Stimulated activated CD4-positive, alpha-beta T cell treated with anti-CD3 and anti-CD28 coated beads, Interleukin-15, amount 100 ng/mL, for 24 hours (primary cell): ENCODE data around the gene SPTBN1.

ENCODE experiments used
- DNase-seq: peaks from one replicate; pipeline ENCODE4 v3.0.0-alpha.2; 2020

SPTBN1 gene

DNA sequence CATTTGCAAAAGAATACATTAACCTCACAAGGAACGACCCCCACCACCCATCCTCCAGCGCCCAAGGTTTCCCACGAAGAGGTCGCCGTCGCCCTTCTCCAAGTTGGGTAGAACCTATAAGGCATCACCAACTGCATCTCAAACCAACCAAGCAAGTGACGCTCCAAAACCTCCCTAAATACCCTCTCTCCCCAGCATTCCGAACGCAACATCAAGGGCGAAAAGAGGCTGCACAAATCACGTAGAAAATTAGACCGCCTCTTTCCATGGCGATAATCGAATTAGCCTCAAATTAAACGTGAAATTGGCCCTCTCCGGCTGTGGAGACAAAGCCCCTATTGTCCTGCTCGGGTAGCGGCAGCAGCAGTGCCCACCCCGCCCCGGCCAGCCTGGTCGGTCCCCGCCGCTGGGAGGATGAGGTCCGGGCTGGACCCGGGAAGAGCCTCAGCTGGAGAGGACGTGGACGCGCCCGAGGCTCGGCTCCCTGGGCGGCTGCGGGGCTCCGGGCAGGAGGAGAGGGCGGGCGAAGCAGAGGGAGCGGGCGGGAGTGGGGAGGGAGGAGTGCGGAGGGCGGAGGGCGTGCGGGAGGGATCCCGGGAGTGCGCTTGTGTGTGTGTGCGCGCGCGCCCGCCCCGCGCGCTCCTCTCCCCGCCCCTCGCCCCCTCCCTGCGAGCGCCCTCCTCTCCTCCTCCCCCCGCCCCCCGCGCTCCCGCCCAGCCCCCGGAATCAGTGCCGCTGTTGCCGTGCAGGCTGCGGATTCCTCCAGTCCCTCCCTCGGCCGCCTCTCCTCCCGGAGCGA, at the start of gene SPTBN1:
SPTBN1 (plus strand) TSS at position 765 of the 799 bp plus-strand sequence. CDS start 70,092 bp downstream, outside the sequence.
- DNase-seq, result peak; percentile 48

DNA sequence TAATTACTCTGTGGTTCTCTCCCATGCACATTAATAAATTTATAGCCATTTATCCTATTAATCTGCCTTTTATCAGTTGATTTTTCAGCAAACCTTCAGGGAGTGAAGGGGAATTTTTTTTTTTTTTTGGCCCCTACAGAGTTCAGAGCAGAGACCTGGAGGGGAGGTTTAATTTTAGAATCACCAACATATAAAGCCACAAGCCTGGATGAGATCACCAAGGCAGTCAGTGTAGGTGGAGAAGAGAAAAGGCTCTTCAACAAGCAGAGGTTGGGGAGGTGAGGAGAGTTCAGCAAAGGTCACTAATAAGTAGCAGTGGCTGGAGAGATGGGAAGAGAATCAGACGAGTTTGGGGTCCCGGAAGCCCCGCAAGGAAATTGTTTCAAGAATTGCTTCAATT, 48.4 kb upstream of the SPTBN1 start:
- no peak for DNase-seq

DNA sequence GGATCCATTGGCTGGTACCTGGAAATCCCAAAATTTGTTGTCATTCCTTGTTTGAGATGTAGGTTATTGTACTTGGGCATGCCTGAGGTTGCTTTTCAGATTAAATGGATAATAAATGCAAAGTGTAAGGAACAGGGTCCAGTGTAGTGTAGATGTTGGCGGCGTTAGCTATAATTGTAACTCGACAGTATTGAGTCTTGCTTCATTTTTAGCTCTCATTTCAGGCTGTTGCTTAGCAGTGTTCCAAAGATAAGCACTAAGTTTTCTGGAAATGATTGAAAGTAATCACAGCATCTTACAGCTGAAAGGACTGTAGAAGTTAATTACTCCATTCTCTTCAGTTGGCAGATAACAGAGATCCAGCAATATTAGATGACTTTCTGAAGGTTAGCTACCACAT, 47.8 kb upstream of the SPTBN1 start:
- DNase-seq, result no peak

- no peak for DNase-seq
Measured at GRCh38 chr2:54409752-54410151, 46.4 kb upstream of the SPTBN1 start.

- no peak for DNase-seq
Measured at GRCh38 chr2:54411801-54412354, 44.2 kb upstream of the SPTBN1 start.

DNA sequence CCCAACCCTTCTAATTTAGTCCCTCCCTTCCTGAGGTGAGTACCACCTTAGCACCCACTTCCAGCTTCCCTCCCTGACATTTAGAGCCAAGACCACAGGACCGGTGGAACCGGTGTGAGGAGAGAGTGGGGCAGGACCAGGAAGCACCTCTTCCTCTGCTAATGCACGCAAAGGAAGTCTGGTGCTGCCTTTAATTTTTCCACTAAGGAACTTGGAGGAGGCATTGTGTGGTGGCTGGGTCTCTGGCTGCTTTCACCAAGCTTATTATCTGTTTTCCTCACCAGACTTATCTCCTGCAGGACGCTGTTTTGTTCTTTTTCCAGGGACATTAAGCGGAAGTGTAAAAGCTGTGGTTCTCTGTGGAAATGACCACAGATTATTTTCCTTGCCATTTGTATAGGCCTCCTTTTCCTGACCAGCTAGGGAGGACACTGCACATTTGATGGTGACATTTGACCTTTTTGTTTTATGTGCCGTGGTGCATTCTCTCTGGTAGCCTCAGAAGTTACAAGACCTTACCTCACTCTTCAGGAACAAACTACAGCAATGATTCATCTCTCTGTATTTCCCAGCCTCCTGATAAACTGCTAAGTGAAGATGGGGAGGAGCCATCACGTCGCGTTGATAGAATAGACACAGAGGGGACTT, 39.8 kb upstream of the SPTBN1 start:
- DNase-seq, result no peak

DNA sequence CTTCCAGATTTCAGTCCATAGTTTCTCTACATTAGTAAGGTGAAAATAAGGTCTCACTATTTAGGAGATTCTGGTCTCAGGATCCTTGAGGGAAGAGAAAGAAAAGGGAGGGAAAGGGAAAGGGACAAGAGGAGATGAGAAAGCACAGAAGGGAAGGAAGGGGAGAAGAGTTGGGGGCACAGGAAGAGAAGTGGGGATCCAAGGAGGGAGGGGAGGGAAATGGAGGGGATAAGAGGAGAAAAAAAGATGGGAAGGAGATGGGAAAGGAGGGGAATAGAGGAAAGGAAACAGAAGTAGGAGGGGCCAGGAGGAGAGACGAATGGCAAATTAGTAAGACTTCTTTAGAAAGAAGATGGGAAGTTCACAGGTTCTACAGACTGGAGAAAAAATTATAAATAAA, 39.2 kb upstream of the SPTBN1 start:
- DNase-seq, result no peak

- no peak for DNase-seq
Measured at GRCh38 chr2:54417577-54417976, 38.5 kb upstream of the SPTBN1 start.

GRCh38 chr2:54419388-54419787, 36.7 kb upstream of the SPTBN1 start:
- DNase-seq, result no peak

DNA sequence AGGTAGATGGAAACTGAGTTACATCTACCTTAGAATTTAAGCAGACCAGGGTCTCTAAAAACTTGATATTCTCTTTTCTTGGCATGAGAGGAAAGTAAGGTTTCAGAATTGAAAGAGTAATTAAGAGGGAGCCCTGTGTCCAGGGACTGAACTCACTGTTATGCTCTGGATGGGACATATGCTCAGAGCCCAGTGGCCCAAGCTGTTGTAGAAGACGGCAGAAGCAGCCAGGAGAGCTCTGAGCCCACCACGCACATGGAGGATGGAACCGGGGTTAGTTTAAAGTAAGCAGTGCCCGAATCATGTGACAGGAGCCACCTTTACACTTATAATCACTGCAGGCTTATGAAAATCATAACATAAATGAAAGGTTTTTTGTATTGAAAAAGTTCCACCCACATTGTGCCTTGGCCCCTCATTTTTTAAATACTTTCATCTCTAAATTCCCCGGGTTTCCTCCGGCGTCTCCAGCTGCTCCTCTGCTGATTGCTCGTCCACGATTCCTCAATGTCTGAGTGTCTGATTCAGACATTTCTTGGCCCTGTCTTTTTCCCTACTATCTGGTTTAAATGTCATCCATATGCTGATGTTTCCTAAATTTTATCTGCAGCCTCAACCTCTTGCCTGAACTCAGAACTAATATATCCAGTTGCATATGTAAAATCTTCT, 36.1 kb upstream of the SPTBN1 start:
- DNase-seq, result no peak

- DNase-seq, result no peak
Measured at GRCh38 chr2:54420524-54421172, 35.5 kb upstream of the SPTBN1 start.

DNA sequence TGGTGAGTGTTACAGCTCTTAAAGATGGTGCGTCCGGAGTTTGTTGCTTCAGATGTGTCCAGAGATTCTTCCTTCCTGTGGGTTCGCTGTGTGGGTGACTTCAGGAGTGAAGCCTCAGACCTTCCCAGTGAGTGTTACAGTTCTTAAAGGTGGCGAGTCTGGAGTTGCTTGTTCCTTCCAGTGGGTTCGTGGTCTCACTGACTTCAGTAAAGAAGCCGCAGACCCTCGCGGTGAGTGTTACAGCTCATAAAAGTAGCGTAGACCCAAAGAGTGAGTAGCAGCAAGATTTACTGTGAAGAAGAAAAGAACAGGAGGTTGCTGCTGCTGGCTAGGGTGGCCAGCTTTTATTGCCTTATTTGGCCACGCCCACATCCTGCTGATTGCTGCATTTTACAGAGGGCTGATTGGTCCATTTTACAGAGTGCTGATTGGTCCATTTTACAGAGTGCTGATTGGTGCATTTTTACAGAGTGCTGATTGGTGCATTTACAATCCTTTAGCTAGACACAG, 34.0 kb upstream of the SPTBN1 start:
- DNase-seq, result peak; percentile 43

- no peak for DNase-seq
Measured at GRCh38 chr2:54423213-54423612, 32.9 kb upstream of the SPTBN1 start.

DNA sequence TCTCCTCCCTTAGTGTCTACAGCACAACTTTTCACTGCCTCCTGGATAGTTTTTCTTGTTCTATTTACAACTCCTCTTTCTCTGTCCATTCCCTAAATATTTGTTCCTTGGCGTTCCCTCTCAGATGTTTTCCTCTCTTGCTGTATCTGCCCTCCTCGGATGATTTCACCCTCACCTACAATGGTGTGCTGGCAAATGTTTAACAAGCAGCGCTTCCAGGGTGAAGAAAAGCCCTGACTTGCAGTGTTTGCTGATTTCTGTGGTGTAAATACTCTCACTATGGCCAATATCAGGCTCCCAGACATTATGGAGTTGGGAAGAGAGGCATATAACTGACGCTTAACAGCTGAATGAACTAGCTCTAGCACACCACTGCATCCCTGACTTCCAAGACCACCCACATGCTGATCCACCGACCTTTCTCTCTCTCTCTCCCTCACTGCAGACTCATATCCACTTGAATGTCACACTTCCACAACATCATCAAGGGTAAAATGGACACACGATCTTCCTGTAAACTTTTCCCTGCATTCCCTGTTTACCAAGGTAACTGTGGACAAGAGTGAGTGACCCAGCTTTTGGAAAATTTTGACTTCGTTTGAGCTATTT, 31.5 kb upstream of the SPTBN1 start:
- no peak for DNase-seq

GRCh38 chr2:54428108-54428831, 27.9 kb upstream of the SPTBN1 start:
- no peak for DNase-seq

GRCh38 chr2:54429054-54429453, 27.1 kb upstream of the SPTBN1 start:
- DNase-seq, result no peak

DNA sequence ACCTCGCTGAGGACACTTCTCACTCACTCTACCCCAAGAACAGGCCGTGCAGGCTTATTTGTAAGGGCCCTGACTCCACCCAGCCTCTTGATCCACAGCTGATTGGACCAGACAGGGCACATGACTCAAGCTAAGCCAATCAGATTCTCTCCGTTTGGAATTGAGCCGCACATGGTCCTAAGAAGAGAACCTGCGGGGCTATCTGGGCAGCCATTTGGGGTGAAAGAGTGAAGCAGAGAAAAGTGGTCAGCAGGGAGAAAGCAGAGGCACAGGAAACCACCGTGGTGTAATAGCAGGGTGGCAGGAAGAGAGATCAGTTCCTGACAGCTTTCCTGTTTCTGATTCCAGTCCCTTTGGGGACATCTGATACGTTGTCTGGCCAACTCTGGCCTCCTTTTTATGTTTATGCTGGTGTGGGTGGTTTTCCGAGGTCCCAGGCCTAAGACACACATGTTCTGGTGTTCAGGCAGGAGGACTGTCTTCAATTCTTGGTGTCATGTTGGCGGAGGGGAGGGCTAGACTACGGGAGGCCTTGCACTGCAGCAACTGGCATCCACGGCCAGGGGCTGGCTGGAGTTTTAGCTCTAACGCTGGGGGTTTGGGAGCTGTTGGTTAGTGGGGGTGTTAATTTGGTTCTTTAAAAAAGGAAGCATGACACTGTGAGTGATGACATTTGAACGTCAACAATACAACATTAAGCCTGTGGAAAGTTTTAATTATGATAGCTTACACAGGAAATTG, 26.1 kb upstream of the SPTBN1 start:
- peak; percentile 5 for DNase-seq

DNA sequence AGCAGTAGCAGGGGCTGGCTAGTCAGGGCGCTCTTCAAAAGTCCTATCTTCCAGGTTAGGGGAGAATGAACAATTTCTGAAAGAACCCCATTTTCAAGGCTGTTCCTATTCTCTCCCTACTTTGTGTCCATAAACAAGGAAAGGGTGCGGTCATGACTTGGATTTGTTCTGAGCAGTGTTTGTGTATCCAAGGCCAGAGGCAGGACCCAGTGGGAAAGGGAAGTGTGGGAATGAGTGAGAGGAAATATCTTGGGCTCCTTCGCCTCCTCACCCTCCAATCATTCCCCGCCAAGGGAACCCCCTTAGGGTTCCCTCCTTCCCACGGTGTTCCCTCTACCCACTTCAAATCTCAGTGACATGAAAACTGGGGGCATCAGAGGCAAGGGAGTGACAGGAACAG, 25.5 kb upstream of the SPTBN1 start:
- no peak for DNase-seq

GRCh38 chr2:54432251-54433015, 23.7 kb upstream of the SPTBN1 start:
- no peak for DNase-seq

DNA sequence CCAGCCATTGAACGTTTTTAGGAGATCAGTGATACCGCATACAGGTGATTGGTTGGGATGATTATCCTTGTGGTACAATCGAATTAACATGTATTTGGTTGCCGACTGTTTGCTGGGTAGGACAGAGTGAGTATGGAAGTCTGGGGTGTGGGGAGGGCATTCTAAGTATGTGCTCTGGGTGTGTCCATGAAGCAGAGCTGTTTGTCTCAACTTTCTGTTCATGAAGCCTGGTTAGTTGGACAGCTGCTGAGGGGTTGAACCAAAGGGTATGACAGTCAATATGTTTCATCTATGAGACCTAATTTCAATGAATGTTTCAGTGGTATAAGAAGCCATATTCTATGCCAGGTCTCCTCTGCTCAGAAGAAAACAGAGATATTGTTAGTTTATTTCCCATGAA, 21.9 kb upstream of the SPTBN1 start:
- no peak for DNase-seq
